HCT116 (cell line): ENCODE data around the gene DOLPP1. TPM values are rescaled to one million over a fixed set of nuclear protein-coding genes. Genes with fewer than 3 reads are reported as not detected.
A peak's percentile ranks its signal among the peaks of the same experiment; 100 is the strongest.
"Not testable (repeated sequence)": the region's sequence is repeated elsewhere in the genome, so short reads cannot be mapped to it uniquely, and the experiment has no call there.

Source experiments
- ATAC-seq: fragments of 200-7000 bp; cut with Tn5 transposase; 2 replicates; pipeline ENCODE4 v1.9.1; 2020; ENCODE audit warnings: mild to moderate bottlenecking, moderate library complexity
- BruUV-seq: library from RNA; stranded (reverse); fragments of 400-500 nt; replicated peaks from 2 replicates; lab custom pipeline; 2021; lab: Mats Ljungman, UMichigan
- CTCF ChIA-PET: fragments of 300-600 bp; sonication (Branson Sonifier 250); formaldehyde crosslinking; loops from one replicate; lab custom pipeline; 2021; ENCODE audit warnings: antibody characterized with exemption; lab: Charles Lee
- POLR2A ChIA-PET: fragments of 300-600, 350-600 bp; sonication (Branson Sonifier 250); formaldehyde crosslinking; loops from one replicate; lab custom pipeline; 2021; ENCODE audit warnings: antibody characterized with exemption; lab: Charles Lee
- RAD21 ChIA-PET, 2 experiments: fragments of 300-600 bp; sonication (Branson Sonifier 250); formaldehyde crosslinking; loops; one replicate each; lab custom pipeline; 2023; ENCODE audit warnings: low total read pairs in 2 of 2; ENCODE audit not compliant: uncharacterized antibody in 2 of 2, unreplicated experiment in 2 of 2, low non-redundant PET in 1 of 2; lab: Charles Lee
- DNase-seq: peaks from one replicate; pipeline ENCODE4 v3.0.0-alpha.2; 2010; ENCODE audit warnings: low read depth, low spot score
- H2AFZ ChIP-seq: fragments of 200-600 bp; shearing (Covaris generic), sonication (generic); 2 replicates; pipeline ENCODE4 v1.6.1; 2017; ENCODE audit warnings: low read depth, mixed run types, mixed read lengths, antibody characterized with exemption, low read length; ENCODE audit not compliant: poor library complexity, severe bottlenecking
- H3K27ac ChIP-seq: 2 replicates; pipeline ENCODE4 v1.5.1; 2012; ENCODE audit warnings: low read depth, low read length
- H3K27me3 ChIP-seq: fragments of 200-600 bp; sonication (generic); 2 replicates; pipeline ENCODE4 v1.6.1; 2016; ENCODE audit warnings: mixed run types, low read length, mixed read lengths; ENCODE audit not compliant: insufficient read depth
- H3K36me3 ChIP-seq, 2 experiments: fragments of 200-500 bp in 1 of 2; fragments of 200-600 bp in 1 of 2; sonication (Bioruptor generic) in 1 of 2; sonication (generic) in 1 of 2; 2 replicates each; pipeline versions ENCODE4 v1.5.1 to v1.6.1; 2014 to 2016; ENCODE audit warnings: low read length in 2 of 2, inconsistent platforms in 1 of 2, mixed read lengths in 1 of 2, mixed run types in 1 of 2; ENCODE audit not compliant: insufficient read depth in 2 of 2, control insufficient read depth in 1 of 2
- H3K4me1 ChIP-seq, 2 experiments: fragments of 200-600 bp in 1 of 2; sonication (generic) in 1 of 2; 2 replicates each; pipeline versions ENCODE4 v1.5.1 to v1.6.1; 2012 to 2017; ENCODE audit warnings: low read length in 2 of 2, inconsistent platforms in 1 of 2, mild to moderate bottlenecking in 1 of 2, mixed read lengths in 1 of 2, mixed run types in 1 of 2, moderate library complexity in 1 of 2; ENCODE audit not compliant: insufficient read depth in 2 of 2, control insufficient read depth in 1 of 2
- H3K4me2 ChIP-seq: fragments of 200-600 bp; sonication (generic); 2 replicates; pipeline ENCODE4 v1.6.1; 2017; ENCODE audit warnings: mixed run types, low read length, mixed read lengths
- H3K4me3 ChIP-seq, 2 experiments: fragments of 200-600 bp in 1 of 2; sonication (generic) in 1 of 2; replicated peaks in 1 of 2; 2 replicates each; pipeline ENCODE4 v1.5.1; 2011 to 2016; ENCODE audit warnings: low read length in 2 of 2, control low read depth in 1 of 2, low read depth in 1 of 2, mild to moderate bottlenecking in 1 of 2, mixed read lengths in 1 of 2, mixed run types in 1 of 2
- H3K79me2 ChIP-seq: fragments of 200-600 bp; sonication (generic); 2 replicates; pipeline ENCODE4 v1.6.1; 2017; ENCODE audit warnings: mild to moderate bottlenecking, mixed run types, low read length, moderate library complexity, mixed read lengths; ENCODE audit not compliant: insufficient read depth
- H3K9ac ChIP-seq: fragments of 200-600 bp; sonication (generic); 2 replicates; pipeline ENCODE4 v1.6.1; 2016; ENCODE audit warnings: low read length, mixed read lengths
- H3K9me2 ChIP-seq: fragments of 200-600 bp; sonication (generic), shearing (Covaris generic); 2 replicates; pipeline ENCODE4 v1.6.1; 2017; ENCODE audit warnings: mixed run types, mild to moderate bottlenecking, moderate library complexity; ENCODE audit not compliant: insufficient read depth
- H3K9me3 ChIP-seq, 2 experiments: fragments of 200-500 bp in 1 of 2; fragments of 200-600 bp in 1 of 2; sonication (Bioruptor generic) in 1 of 2; sonication (generic) in 1 of 2; 2 replicates each; pipeline ENCODE4 v1.6.1; 2014 to 2017; ENCODE audit warnings: low read length in 2 of 2, mixed read lengths in 2 of 2, inconsistent platforms in 1 of 2, low read depth in 1 of 2, mild to moderate bottlenecking in 1 of 2, mixed run types in 1 of 2, moderate library complexity in 1 of 2; ENCODE audit not compliant: control insufficient read depth in 1 of 2, insufficient read depth in 1 of 2
- H4K20me1 ChIP-seq: fragments of 200-600 bp; sonication (generic), shearing (Covaris generic); 2 replicates; pipeline ENCODE4 v1.6.1; 2017; ENCODE audit warnings: mixed run types, mild to moderate bottlenecking, moderate library complexity; ENCODE audit not compliant: insufficient read depth
- ATF3 ChIP-seq: IDR thresholded peaks from 2 replicates; pipeline ENCODE4 v1.6.1; 2012
- EZH2phosphoT487 ChIP-seq: fragments of 200-600 bp; IDR thresholded peaks from 2 replicates; pipeline ENCODE4 v1.6.1; 2018; ENCODE audit warnings: antibody characterized with exemption, borderline replicate concordance
- FOSL1 ChIP-seq: IDR thresholded peaks from 2 replicates; pipeline ENCODE4 v1.6.1; 2012; ENCODE audit warnings: low read depth
- JUND ChIP-seq: IDR thresholded peaks from 2 replicates; pipeline ENCODE4 v1.6.1; 2012
- REST ChIP-seq: IDR thresholded peaks from 2 replicates; pipeline ENCODE4 v1.6.1; 2012; ENCODE audit warnings: low read depth
- SIN3A ChIP-seq: IDR thresholded peaks from 2 replicates; pipeline ENCODE4 v1.6.1; 2012; ENCODE audit warnings: low read depth
- SRF ChIP-seq: IDR thresholded peaks from 2 replicates; pipeline ENCODE4 v1.6.1; 2012; ENCODE audit warnings: low read depth
- TCF7L2 ChIP-seq: IDR thresholded peaks from 2 replicates; pipeline ENCODE4 v1.7.0; 2011; ENCODE audit warnings: borderline replicate concordance, inconsistent platforms; ENCODE audit not compliant: insufficient read depth, insufficient read length; ENCODE audit errors: extremely low read depth
- ZBTB33 ChIP-seq: IDR thresholded peaks from 2 replicates; pipeline ENCODE4 v1.6.1; 2011; ENCODE audit warnings: mild to moderate bottlenecking, low read length, moderate library complexity; ENCODE audit not compliant: insufficient replicate concordance; ENCODE audit errors: extremely low read depth
- ZFX ChIP-seq: fragments of 450-650 bp; IDR thresholded peaks from 2 replicates; pipeline ENCODE4 v1.6.1; 2017
- intact Hi-C: fragments of 100-400 bp; cut with micrococcal nuclease; formaldehyde crosslinking; loops from 2 replicates; pipeline ENCODE4 v1.10.0; 2022
- total RNA-seq: library from RNA; stranded (reverse); gene quantifications from one replicate; pipeline ENCODE4 v1.2.1, GENCODE V29; 2021; ENCODE audit not compliant: unreplicated experiment

Gene DOLPP1
- total RNA-seq, 1 experiment from 2014 or later = 17.4 TPM

- no peak for TF ChIP-seq EZH2phosphoT487
These were observed 41.2 kb downstream of the DOLPP1 start (continued) for GRCh38 chr9:129122133-129122532.

GRCh38 chr9:129122976-129123375 is 42.1 kb downstream of the DOLPP1 start:
- H3K27me3 ChIP-seq, CTCF ChIA-PET, ATAC-seq, BruUV-seq, H3K9ac ChIP-seq, H3K27ac ChIP-seq, RAD21 ChIA-PET, H2AFZ ChIP-seq, H4K20me1 ChIP-seq, intact Hi-C loops, H3K9me2 ChIP-seq, DNase-seq, H3K4me3 ChIP-seq, H3K9me3 ChIP-seq, H3K4me2 ChIP-seq: not testable (repeated sequence)
- POLR2A ChIA-PET = interaction anchor here (0.6 kb wide), 1 partner anchor 457 kb away, joined by 3 read pairs; no protein-coding TSS in a partner anchor
- Histone ChIP-seq H3K36me3 (peaks cover 8 to 32% of the 10 kb centered on the region in 2 experiments; a peak in 3 of 4 replicates), H3K79me2 (peaks cover 43% of the 10 kb centered on the region), H3K4me1 (peaks cover 7 to 20% of the 10 kb centered on the region in 2 experiments)

- no peaks in the 10 kb centered on the region for H3K27me3 ChIP-seq
- RAD21 ChIA-PET = no interaction called here
- DNase-seq (no peak), ATAC-seq (no peak)
- H4K20me1 ChIP-seq = no peaks in the 10 kb centered on the region
- no peak overlapping the region for H3K4me3 ChIP-seq
- peaks cover 3 to 17% of the 10 kb centered on the region in 2 experiments; a peak in 3 of 4 replicates for H3K4me1 ChIP-seq
- intact Hi-C loops = no loop called here
- H3K9me2 ChIP-seq = no peaks in the 10 kb centered on the region
- CTCF ChIA-PET = interaction anchor here (0.9 to 2.2 kb wide), 3 partner anchors 18 to 501 kb away, joined by 3 to 10 read pairs (median 6); partner anchors contain the start of gene NTMT1
- peaks cover 31% of the 10 kb centered on the region; the same call in 1 of the 2 replicates for H3K79me2 ChIP-seq
- POLR2A ChIA-PET = no interaction called here
- no peak overlapping the region for H3K9ac ChIP-seq
- no peak overlapping the region for H3K27ac ChIP-seq
- peaks cover 10 to 42% of the 10 kb centered on the region in 2 experiments; a peak in 3 of 4 replicates for H3K36me3 ChIP-seq
- BruUV-seq = TSS peak; percentile 15
- peak overlapping the region; percentile 2; the same call in 1 of the 2 replicates for H3K4me2 ChIP-seq
- H3K9me3 ChIP-seq = no peaks in the 10 kb centered on the region
- no peak overlapping the region for H2AFZ ChIP-seq
- TF ChIP-seq ZBTB33 (no peak), JUND (no peak), ATF3 (no peak), ZFX (no peak), TCF7L2 (no peak), FOSL1 (no peak), SRF (no peak), REST (no peak), SIN3A (no peak)
These were observed 43.7 kb downstream of the DOLPP1 start for GRCh38 chr9:129124506-129125069.
